HUES48 (cell line): ENCODE results near the gene TNIK.
"Not testable (repeated sequence)": the region's sequence is repeated elsewhere in the genome, so short reads cannot be mapped to it uniquely, and the experiment has no call there.

Source experiments
- H3K27ac ChIP-seq: one replicate; pipeline ENCODE4 v1.7.0; 2013; ENCODE audit warnings: low read depth, low read length, inconsistent platforms
- H3K27me3 ChIP-seq: 2 replicates; pipeline ENCODE4 v1.6.1; 2013; ENCODE audit warnings: mild to moderate bottlenecking, low read length; ENCODE audit not compliant: control insufficient read depth, insufficient read depth
- H3K36me3 ChIP-seq: 2 replicates; pipeline ENCODE4 v1.6.1; 2013; ENCODE audit warnings: low read length; ENCODE audit not compliant: control insufficient read depth, insufficient read depth
- H3K4me1 ChIP-seq: 2 replicates; pipeline ENCODE4 v1.6.1; 2013; ENCODE audit warnings: mild to moderate bottlenecking, low read length; ENCODE audit not compliant: control insufficient read depth, insufficient read depth
- H3K4me3 ChIP-seq: 2 replicates; pipeline ENCODE4 v1.5.1; 2013; ENCODE audit warnings: mild to moderate bottlenecking, low read depth, low read length
- H3K9ac ChIP-seq: 2 replicates; pipeline ENCODE4 v1.6.1; 2013; ENCODE audit warnings: mild to moderate bottlenecking, low read depth, low read length, moderate library complexity
- H3K9me3 ChIP-seq: 2 replicates; pipeline ENCODE4 v1.6.1; 2013; ENCODE audit warnings: low read length; ENCODE audit not compliant: control insufficient read depth, insufficient read depth

The TNIK gene

DNA sequence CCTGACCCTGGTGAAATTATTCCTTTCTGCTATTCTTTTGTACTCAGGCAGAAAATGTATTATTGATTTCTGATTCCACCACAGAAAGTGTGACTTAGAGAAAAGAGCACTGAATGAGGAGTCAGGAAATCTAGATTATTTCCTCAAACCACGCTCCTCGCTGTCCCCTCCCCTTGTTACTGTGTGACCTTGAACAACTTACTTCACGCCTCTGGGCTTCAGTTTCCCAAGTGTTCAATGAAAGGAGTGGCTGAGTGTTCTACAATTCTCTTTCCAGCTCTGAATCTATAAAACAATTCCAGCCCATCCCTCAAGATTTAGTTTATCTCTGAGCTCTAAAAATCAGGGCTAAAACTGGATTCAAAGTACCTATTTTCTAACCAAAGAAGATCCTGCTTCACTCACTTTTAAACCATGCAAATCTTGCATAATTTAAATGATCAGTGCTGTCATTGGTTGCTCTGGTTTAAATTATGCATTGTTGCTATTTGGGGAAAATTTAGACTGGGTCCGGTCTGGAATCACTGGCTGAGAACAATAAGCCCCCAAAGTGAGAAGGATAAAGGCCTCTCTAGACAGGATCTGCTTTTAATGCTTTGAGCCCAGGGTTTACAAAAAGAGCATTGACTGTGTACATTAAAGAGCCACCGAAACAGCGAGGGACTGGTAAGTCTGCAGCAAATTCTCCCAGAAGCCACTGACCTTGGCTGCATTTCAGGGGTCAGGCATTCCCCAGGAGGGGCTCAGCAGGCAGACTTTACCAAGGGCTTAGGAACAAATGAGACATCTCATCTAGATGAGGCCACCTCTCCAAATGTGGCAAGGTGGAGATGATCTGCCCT, 3.2 kb downstream of the TNIK start:
- H3K9ac ChIP-seq = no peak overlapping the region

DNA sequence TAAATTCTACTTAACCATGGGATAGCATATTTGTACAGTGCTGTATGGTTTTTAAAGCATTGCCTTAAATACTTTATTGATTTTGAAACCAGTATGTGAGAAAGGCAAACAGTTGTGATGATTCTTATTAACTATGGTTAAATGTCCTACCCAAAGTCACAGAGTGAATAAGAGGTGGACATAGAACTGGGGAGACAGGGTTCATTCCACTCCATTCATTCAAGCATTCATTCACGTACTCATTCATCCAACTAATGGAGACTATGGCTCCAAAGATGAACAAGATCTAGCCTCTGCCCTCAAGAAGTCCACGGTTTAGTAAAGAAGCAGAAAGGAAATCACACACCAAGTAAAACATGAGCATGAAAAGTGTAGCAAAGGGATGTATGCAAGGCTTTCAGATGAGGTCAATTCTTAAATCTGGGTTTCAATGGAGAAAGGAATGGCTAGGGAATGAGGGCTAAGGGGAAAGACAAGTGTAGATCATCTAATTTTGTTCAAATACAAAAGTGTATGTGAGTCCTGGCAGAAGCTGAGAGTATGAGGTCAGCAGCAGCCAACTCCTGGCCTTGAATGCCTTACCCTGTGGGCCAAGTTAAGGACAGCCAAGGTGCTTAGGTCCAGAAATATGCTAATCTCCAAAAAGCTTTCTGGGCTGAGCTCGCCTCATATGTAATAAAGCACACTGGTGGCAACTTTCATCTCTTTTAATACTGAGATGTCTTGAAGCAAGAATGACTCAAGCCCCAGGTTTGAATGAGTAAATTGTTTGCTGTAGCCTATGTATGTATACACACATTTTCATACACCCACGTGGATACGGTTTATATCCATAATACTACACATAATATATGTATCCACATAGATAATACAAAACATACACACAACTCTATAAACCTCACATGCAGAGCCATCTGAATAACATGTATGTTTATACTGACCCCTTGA, 4.3 kb downstream of the TNIK start:
- H3K27me3 ChIP-seq = peaks cover 24% of the 10 kb centered on the region
- no peak overlapping the region for H3K4me3 ChIP-seq
- H3K36me3 ChIP-seq = no peaks in the 10 kb centered on the region
- H3K9ac ChIP-seq = no peak overlapping the region
- H3K27ac ChIP-seq = no peak overlapping the region
- H3K4me1 ChIP-seq = peaks cover 45% of the 10 kb centered on the region
- no peaks in the 10 kb centered on the region for H3K9me3 ChIP-seq

More for the DNA sequence above, 3.2 kb downstream of the TNIK start:
- H3K4me1 ChIP-seq = peaks cover 53% of the 10 kb centered on the region
- H3K36me3 ChIP-seq = no peaks in the 10 kb centered on the region
- H3K27ac ChIP-seq = no peak overlapping the region
- H3K9me3 ChIP-seq = no peaks in the 10 kb centered on the region
- H3K4me3 ChIP-seq = peak overlapping the region; percentile 93
- peaks cover 35% of the 10 kb centered on the region for H3K27me3 ChIP-seq

DNA sequence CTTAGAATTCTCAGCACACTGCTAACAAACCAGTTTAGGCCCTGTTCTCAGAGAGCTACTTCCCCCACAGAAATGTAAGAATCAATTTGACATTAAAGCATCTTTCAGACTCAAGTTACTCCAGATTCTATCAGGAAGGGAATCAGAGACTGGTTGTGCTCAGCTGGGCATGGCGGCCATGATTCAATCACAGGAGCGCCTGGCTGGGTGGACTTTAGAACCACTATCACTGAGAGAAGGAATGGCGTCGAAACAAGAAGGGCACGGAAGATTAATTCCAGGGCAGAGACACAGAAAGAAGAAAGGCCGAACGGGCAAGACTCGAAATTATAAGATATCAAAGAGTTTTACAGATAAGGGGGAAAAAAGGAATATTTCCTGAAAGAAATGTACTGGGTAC, 6.2 kb downstream of the TNIK start:
- Histone ChIP-seq H3K4me1 (peaks cover 45% of the 10 kb centered on the region), H3K9ac (no peak overlapping the region), H3K27ac (peak overlapping the region; percentile 70), H3K4me3 (no peak overlapping the region), H3K36me3 (no peaks in the 10 kb centered on the region), H3K9me3 (no peaks in the 10 kb centered on the region), H3K27me3 (peaks cover 10% of the 10 kb centered on the region)

DNA sequence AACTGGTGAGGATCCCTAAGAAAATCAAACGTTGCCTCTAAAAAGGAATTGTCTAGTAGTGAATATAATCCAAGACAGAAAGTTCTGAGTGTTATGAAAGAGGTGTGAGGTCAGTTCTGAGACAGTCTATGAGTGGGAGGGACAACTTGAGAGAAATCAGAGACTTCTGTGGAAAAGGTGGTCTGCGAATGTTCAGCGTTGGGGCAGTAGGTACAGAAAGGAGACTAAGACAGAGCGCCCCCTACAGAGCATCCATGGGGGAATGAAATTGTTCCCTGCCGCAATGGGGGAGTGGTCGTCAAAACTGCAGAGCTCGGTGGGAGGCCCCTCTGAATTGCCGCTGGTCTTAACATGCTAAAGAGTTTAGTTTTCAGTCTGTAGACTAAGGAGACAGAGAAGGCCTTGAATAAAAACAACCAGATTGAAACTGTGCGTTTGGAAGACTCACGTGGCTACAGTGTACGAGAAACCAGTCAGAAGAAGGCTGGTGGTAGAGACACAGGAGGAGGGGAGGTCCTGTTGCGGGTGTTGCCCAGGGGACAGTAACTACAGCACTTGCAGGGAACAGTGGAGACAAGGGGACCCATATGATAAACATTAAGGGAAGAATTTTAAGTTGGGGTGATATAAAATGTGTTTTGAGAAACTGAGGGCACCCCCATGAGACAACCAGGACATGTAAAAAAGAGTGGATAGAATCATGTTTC, 6.9 kb downstream of the TNIK start:
- Histone ChIP-seq H3K36me3 (no peaks in the 10 kb centered on the region), H3K27me3 (peaks cover 2% of the 10 kb centered on the region; the same call in 1 of the 2 replicates), H3K9ac (no peak overlapping the region), H3K4me1 (peaks cover 45% of the 10 kb centered on the region), H3K4me3 (peak overlapping the region; percentile 48), H3K9me3 (no peaks in the 10 kb centered on the region), H3K27ac (peak overlapping the region; percentile 70)

DNA sequence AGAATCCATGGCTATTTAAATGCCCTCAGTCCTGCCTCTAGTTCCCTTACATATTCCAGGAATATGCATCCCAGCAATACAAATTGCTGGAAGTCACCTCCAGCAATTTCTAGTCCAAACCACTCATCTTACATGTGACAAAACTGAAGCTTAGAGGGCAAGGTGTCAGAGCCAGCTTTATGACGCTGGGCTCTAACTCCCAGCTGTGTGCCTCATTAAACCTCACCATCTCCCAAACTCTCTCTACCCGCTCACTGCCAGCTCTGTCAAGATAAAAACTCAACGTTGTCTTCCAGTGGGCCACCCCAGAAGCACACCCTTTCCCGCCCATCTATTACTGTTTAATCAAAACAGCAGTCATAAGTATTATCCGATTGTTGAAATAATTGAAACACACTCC, 7.9 kb downstream of the TNIK start:
- H3K36me3 ChIP-seq = no peaks in the 10 kb centered on the region
- no peaks in the 10 kb centered on the region for H3K27me3 ChIP-seq
- H3K27ac ChIP-seq = no peak overlapping the region
- no peak overlapping the region for H3K9ac ChIP-seq
- no peak overlapping the region for H3K4me3 ChIP-seq
- H3K9me3 ChIP-seq = no peaks in the 10 kb centered on the region
- H3K4me1 ChIP-seq = peaks cover 41% of the 10 kb centered on the region

DNA sequence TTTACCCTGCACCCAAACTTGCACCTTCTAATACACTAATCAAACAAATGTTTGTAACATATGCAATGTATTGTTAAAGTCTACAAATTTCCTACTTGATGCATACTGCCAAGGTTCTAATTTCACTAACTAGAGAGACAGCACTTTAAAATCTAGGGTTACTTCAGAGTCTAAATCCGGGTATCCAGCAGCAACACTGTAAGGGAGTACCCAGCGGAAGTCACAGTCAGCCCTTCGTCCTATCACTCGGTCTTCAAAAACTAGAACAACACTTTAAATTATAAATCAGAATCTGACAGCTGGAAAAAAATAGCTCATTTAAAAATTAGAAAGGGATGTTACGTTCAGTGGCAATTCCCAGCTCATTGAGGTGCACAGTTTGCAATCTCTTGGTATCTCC, 8.3 kb downstream of the TNIK start:
- Histone ChIP-seq H3K27ac (no peak overlapping the region), H3K9ac (no peak overlapping the region), H3K9me3 (no peaks in the 10 kb centered on the region), H3K4me1 (peaks cover 37% of the 10 kb centered on the region), H3K36me3 (no peaks in the 10 kb centered on the region), H3K27me3 (no peaks in the 10 kb centered on the region), H3K4me3 (no peak overlapping the region)

DNA sequence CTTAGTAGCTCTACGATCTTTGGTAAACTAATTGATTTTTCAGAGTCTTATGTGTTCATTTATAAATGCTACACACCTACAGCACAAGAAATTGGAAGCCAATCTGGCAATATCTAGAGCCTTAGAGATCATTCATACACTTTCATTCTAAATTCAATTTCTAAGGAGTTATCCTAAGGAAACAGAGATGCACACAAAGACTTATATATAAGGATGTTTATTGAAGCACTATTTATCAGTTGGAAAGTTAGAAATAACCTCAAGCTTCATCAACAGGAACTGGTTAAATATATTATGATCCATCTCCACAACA, 12.7 kb downstream of the TNIK start:
- not testable (repeated sequence) for H3K27ac ChIP-seq

DNA sequence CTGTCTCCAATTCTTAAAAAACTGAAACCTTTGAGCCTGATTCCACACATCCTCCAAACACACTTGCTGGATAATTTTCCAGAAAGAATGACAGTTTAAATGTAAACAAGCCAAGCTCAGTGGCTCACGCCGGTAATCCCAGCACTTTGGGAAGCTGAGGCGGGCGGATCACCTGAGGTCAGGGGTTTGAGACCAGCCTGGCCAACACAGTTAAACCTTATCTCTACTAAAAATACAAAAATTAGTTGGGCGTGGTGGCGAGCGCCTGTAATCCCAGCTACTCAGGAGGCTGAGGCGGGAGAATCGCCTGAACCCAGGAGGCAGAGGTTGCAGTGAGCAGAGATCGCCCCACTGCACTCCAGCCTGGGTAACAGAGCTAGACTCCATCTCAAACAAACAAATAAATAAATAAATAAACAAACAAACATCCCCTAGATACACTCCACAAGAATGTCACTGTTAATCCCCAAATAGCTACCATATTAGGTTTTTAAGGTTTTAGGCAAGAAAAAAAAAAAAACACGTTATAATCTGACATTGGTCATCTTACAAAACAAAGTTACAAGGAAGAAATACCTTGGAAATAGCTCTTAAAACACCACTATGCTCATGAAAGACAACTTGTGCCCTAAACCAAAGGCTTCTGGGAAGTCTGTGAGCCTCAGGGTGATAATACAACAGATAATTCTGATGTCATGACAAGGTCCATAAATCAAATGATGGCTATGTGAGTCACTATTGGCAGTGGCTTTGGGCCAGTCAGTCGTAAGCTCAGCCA, 13.2 kb downstream of the TNIK start:
- no peaks in the 10 kb centered on the region for H3K9me3 ChIP-seq
- no peak overlapping the region for H3K4me3 ChIP-seq
- H3K9ac ChIP-seq = no peak overlapping the region
- peaks cover 35% of the 10 kb centered on the region for H3K4me1 ChIP-seq
- H3K27me3 ChIP-seq = no peaks in the 10 kb centered on the region
- H3K36me3 ChIP-seq = no peaks in the 10 kb centered on the region
- H3K27ac ChIP-seq = no peak overlapping the region

More for the DNA sequence above, 12.7 kb downstream of the TNIK start:
- not testable (repeated sequence) for H3K9ac ChIP-seq, H3K9me3 ChIP-seq, H3K36me3 ChIP-seq, H3K4me3 ChIP-seq, H3K27me3 ChIP-seq
- peaks cover 32% of the 10 kb centered on the region for H3K4me1 ChIP-seq

DNA sequence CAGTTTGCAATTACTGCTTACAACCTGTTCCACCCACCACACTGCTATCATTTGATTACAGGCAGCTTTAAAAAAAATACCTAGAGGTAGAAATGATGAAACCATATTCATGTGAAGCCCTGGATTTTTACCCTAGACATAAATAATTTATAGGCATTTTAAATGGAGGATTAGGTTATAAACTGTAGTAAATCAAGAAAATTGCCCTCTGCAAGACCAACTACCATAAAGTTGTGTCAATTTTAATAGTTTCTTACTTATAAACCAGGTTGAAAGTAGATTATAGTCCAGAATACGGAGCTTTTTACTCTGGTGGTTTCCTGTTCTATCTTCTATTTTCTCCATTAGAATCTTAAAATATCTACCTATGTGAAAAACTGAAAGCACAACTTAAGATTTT, 13.9 kb downstream of the TNIK start:
- Histone ChIP-seq H3K9me3 (no peaks in the 10 kb centered on the region), H3K27ac (no peak overlapping the region), H3K4me3 (no peak overlapping the region), H3K36me3 (no peaks in the 10 kb centered on the region), H3K4me1 (peaks cover 41% of the 10 kb centered on the region), H3K9ac (no peak overlapping the region), H3K27me3 (no peaks in the 10 kb centered on the region)

DNA sequence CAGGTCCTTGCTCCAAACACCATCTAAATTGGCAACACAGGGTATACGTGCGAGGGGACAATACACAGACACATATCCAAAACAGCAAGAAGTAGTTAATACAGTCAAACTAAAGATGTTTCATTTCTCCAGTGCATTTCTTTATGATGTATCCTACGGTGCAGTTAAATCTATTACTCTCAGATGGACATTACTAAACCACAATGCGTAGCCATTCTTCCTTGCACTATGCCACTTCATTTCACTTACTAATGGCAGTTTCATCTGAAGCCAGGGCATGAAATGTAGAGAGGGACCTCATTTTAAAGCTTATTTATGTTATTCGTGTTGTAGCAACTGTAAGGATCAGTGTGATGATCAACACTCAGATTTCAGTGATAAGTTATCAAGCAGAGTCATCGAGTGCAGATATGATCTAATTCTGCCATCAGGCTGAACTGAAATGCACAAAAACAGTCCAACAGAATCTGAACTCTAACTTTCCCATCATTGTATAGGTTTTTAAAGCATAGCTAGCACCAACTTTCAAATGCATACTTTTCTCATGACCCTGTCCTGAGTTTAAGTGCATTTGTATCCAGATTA, 14.5 kb downstream of the TNIK start:
- H3K36me3 ChIP-seq = no peaks in the 10 kb centered on the region

More for the DNA sequence above, 14.5 kb downstream of the TNIK start:
- no peaks in the 10 kb centered on the region for H3K9me3 ChIP-seq
- H3K9ac ChIP-seq = no peak overlapping the region
- H3K4me3 ChIP-seq = no peak overlapping the region
- peaks cover 41% of the 10 kb centered on the region for H3K4me1 ChIP-seq
- no peaks in the 10 kb centered on the region for H3K27me3 ChIP-seq
- H3K27ac ChIP-seq = no peak overlapping the region
